Stimulated activated CD8-positive, alpha-beta memory T cell treated with anti-CD3 and anti-CD28 coated beads, Interleukin-7, amount 100 ng/mL, for 24 hours (primary cell): ENCODE measurements around the gene NUTM2E.
A peak's percentile ranks its signal among the peaks of the same experiment; 100 is the strongest.
"Not testable (repeated sequence)": the region's sequence is repeated elsewhere in the genome, so short reads cannot be mapped to it uniquely, and the experiment has no call there.

Experiments
- DNase-seq: peaks from one replicate; pipeline ENCODE4 v3.0.0-alpha.2; 2020; ENCODE audit warnings: low read depth

NUTM2E gene

GRCh38 chr10:79826496-79827215, at the start of gene NUTM2E:
Gene NUTM2E, plus strand, starts transcription at chr10:79826739. Its CDS starts 15,002 bp downstream, at chr10:79841741.
- peak; percentile 32 for DNase-seq

- DNase-seq: not testable (repeated sequence)
Observed at GRCh38 chr10:79777997-79778396, 48.5 kb upstream of the NUTM2E start.

DNA sequence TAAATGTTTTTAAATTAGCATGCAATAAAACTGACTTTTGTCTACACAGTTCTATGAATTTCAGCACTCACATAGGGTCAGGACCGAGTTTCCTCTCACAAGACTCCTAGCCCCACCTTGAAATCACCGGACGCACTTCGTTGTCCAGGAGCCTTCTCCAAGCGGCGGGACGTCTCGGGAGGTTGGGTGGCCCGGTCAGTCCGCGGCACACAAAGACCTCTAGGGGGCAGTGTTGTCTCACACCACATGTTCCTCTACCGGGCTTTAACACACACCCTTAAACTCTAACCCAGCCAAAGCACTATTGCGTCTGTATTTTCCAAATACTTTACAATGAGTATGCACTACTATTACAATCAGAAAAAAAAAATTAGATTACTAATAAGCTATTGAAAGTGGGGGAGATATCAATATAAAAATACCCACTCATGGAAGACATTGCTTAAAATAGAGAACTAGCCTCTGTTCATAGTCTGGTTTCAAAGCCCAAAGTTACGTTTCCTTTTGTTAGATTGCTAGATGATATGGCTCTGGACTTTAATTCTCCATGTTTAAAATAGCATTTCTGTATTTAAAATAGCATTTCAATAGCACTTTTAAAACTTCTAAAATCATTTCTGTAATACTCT, 47.1 kb upstream of the NUTM2E start:
- DNase-seq: peak; percentile 12

DNA sequence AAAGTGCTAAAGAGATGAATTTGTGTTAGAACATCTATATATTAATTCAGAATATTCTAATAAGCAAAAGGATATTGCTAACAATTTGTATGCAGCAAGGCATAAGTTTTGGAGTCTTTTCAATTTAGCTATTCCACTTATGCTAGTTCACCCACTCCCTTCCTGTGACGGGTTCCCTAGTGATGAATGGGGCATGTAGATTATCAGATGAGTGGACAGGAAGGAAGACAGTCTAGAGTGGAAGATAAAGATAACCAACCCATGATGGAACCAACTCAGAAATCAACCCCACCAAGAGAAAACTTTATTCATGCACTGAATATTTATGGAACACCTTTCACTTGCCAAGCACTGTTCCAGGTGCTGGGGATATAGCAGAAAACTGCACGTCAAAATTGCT, 46.5 kb upstream of the NUTM2E start:
- not testable (repeated sequence) for DNase-seq

DNA sequence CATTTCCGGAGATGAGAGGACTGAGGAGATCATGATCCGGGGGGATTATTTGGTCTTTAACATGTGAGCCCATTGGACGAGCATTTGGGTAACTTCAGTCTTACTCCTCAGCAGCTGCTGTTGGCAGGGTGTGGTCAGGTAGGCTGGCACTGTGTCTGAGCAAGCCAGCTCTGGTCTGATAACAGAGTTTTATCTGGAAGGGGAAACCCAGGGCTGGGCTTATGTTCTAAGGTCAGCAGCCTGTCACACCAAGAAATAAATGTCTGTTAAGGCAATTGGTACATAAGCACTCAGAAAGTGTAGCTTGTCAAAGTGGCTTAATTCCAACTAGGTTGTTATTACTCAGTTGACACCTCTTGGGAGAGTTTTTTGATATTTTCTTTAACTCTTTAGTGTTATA, 45.0 kb upstream of the NUTM2E start:
- not testable (repeated sequence) for DNase-seq

DNA sequence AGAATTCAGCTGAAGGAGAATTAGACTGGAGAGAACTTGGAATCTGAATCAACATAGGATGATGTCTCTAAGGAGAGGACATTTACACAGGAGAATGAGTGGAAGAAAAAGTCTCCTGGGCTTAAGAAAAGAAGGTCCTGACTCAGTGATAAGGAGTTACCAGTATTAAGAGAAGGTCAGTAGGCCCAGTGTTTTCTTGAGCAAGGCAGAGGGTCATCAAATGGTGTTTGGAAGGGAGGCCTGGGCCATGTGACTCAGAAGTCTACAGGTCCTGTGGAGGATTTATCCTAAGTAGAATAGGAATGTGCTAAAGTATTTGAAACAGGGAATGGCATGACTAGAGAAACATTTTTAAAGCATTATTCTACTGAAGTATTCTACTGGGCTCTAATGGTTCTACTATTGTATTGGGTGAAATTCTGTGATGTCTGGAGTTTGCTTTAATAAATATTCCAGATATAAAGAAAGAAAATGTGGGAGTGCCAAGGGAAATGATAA, 39.0 kb upstream of the NUTM2E start:
- not testable (repeated sequence) for DNase-seq

DNA sequence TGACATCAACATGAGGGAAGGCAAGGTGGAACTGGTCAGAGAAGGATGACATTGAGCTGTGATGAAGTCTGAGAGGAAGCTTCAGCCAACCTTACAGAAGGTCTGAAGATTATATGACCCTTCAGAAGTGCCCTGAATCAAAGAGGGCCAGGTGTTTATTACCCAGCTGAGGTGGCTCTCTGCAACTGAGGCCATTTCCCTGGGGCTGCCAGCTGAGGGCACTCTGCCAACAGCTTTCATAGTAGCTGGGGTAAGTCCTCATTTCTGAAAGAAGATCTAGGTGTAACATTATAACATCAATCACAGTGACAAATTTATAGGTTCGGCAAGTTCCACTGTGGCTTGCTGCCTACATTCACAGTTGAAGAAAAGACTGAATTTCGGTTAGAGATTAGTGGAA, 37.2 kb upstream of the NUTM2E start:
- not testable (repeated sequence) for DNase-seq

GRCh38 chr10:79791906-79792517, 34.5 kb upstream of the NUTM2E start:
- not testable (repeated sequence) for DNase-seq

DNA sequence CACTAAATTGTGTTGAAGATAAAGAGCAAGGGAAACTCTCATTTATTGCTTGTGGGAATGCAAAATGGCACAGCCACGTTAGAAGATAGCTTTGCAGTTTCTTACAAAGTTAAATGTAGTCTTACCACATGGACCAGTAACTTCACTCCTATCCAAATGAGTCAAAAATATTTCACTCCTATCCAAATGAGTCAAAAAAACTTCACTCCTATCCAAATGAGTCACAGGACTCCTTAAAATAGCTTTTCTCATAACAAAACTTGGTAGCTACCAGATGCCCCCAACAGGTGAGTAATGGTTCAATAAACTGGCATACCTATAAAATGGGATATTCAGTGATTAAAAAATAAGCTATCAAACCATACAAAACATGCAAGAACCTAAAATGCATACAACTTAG, 27.2 kb upstream of the NUTM2E start:
- DNase-seq: not testable (repeated sequence)

GRCh38 chr10:79805857-79806256, 20.7 kb upstream of the NUTM2E start:
- not testable (repeated sequence) for DNase-seq

DNA sequence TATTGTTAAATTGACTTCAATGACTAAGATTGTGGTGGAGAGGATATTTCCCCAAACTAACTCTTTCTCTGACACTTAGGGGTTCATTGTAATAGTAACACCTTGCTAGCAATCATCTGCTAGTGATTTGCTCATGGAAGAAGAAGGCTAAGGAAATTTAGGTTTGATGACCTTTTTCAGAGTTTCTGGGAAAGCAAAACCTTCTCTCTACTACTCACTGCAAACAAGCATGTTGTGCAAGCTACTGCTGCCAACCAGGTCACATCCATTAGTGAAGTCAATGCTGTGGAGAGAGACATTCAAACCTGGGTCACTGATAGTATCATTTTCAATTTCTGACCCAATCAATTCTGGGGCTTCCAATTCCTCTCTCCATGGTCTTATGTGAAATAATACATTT, 14.6 kb upstream of the NUTM2E start:
- DNase-seq: not testable (repeated sequence)

DNA sequence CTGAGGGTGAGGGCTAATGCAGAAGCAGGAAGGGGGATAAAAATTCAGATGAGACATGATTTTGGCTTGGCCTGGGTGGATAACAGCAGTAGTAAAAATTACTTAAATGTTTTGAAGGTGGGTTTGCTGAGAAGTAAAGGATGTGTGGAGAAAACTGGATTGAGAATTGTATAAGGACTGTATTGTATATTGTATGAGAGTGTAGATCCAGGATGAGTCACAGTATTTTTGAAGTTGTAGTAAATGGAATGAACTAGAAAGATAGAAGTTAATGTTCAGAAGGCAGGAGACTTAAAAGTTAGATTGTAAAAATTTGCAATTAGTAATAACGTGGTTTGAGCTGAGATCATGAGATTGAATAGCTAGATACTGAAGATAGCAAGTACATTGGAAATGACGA, 10.2 kb upstream of the NUTM2E start:
- DNase-seq: not testable (repeated sequence)

DNA sequence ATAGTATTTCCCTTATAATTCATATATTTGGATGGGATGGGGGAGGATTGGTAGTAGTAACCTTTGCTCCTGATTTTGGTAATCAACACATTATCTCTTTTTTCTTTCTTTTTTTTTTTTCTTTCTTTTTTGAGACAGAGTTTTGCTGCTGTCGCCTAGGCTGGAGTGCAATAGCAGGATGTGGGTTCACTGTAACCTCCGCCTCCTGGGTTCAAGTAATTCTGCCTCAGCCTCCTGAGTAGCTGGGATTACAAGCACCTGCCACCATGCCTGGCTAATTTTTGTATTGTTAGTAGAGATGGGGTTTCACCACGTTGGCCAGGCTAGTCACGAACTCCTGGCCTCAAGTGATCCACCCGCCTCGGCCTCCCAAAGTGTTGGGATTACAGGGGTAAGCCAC, 3.2 kb upstream of the NUTM2E start:
- not testable (repeated sequence) for DNase-seq

DNA sequence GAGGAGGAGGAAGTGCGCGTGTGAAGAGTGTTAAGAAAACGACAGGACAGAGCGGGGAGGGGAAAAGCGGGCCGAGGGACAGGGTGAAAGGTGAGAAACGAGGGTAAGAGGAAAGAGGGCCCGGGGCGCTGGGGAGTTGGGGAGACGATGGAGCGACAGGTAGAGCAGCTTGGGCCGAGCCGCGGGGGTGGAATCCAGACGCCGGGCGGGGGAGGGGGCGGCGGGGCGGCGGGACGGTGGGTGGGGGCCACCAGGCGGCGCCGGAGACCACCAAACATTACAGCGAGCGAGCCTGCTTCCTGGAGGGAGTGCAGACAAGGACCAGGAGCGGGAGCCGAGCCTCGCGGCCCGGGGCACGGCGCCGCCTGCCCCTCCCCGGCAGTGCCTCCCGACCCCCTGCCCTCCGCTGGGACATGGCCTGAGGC, 940 bp upstream of the NUTM2E start:
- DNase-seq: not testable (repeated sequence)

GRCh38 chr10:79826131-79826495, 426 bp upstream of the NUTM2E start:
- not testable (repeated sequence) for DNase-seq

DNA sequence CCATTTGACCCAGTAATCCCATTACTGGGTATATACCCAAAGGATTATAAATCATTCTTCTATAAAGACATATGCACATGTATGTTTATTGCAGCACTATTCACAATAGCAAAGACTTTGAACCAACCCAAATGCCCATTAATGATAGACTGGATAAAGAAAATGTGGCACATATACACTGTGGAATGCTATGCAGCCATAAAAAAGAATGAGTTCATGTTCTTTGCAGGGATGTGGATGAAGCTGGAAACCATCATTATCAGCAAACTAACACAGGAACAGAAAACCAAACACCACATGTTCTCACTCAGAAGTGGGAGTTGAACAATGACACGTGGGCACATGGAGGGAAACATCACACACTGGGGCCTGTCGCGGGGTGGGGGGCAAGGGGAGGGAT, 7.3 kb downstream of the NUTM2E start:
- not testable (repeated sequence) for DNase-seq

DNA sequence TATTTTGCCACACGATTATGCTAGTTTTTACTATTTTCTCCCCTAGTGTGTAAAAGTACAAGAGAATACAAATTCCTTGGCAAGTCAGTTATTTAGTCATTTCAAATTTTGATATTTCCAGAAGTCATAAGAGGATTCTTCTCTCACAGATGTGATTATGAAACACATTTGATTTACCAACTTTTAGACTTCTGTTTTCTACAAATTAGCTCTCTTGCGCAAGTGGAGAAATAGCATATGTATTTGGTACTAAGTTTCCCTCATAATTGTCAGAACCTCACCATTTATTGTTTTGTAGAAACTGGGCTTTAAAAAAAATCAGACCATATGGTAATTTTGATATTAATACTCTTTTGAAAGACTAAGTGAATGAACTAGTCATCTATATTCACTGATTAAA, 9.4 kb downstream of the NUTM2E start:
- DNase-seq: not testable (repeated sequence)

GRCh38 chr10:79836891-79837290, 10.4 kb downstream of the NUTM2E start:
- not testable (repeated sequence) for DNase-seq

GRCh38 chr10:79838441-79838840, 11.9 kb downstream of the NUTM2E start:
- DNase-seq: not testable (repeated sequence)

DNA sequence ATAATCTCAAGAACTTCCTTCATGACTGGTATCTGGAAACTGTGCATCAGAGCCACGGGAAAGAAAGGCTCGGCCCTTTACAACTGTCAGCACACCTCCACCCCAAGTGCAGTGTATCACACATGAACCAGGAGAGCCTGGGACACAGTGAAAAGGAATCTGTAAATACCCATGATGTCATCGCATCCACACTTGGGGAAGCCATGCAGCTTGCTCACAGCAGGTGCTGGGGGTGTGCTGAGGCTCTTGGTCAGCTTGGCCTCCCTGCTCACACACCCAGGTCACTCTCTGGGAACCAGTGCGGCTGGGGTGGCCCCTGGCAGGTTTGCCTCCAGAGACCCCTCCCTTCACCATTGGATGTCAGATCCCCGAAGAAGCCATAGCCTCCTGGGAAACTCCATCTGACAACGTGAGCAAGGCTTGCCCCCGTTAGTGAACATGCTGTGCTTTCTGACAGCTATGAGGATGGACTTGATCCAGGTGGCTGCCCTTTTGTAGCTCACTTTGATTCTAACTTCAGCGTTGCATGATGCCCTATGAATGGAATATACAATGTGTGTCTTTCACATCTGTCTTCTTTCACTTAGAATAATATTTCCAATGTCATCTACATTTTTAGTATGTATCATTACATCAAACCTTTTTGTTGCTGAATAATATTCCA, 26.8 kb downstream of the NUTM2E start:
- not testable (repeated sequence) for DNase-seq

GRCh38 chr10:79862269-79862668, 35.7 kb downstream of the NUTM2E start:
- not testable (repeated sequence) for DNase-seq

DNA sequence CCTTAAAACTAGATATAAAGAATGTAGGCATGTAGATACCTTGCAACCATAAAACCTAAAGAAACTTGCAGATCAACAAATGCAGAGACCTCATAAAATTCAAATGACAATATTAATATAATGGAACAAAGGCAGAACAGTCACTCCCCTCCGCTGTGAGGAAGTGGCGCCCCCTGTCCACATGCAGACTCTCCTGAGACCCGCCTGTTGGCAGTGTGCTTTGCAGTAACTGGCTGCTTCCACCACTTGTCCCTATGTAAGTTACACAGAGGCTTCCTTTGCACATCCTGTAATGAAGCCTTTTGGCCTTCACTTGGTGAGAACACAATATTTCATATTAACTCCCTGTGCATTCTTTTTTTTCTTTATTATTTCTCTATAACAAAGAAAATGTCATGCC, 36.3 kb downstream of the NUTM2E start:
- not testable (repeated sequence) for DNase-seq
